AG04450 (cell line): ENCODE measurements around the gene CFAP77. TPM values are rescaled to one million over a fixed set of nuclear protein-coding genes. Genes with fewer than 3 reads are reported as not detected.

Experiments
- CTCF ChIA-PET: fragments of 300-600, 350-600 bp; formaldehyde crosslinking; extraction: SDS; loops from one replicate; lab custom pipeline; 2022; ENCODE audit warnings: antibody characterized with exemption, inconsistent platforms; lab: Charles Lee
- POLR2A ChIA-PET: fragments of 350-600 bp; formaldehyde crosslinking; extraction: SDS; loops from one replicate; lab custom pipeline; 2021; ENCODE audit warnings: antibody characterized with exemption, inconsistent platforms; lab: Yijun Ruan, JAX
- DNase-seq: peaks from one replicate; pipeline ENCODE4 v3.0.0-alpha.2; 2011; ENCODE audit warnings: low read depth, low spot score
- H3K27ac ChIP-seq: one replicate; pipeline ENCODE4 v1.5.1; 2012; ENCODE audit warnings: low read depth, low read length, control low read depth
- H3K27me3 ChIP-seq: one replicate; pipeline ENCODE4 v1.6.0; 2012; ENCODE audit warnings: low read length; ENCODE audit not compliant: control insufficient read depth, insufficient read depth
- H3K4me3 ChIP-seq: 2 replicates; pipeline ENCODE4 v1.5.1; 2011; ENCODE audit warnings: mild to moderate bottlenecking, low read depth, low read length, control low read depth
- H3K9me3 ChIP-seq: 2 replicates; pipeline ENCODE4 v1.5.1; 2012; ENCODE audit warnings: low read length; ENCODE audit not compliant: control insufficient read depth, insufficient read depth
- CTCF ChIP-seq: IDR thresholded peaks from 2 replicates; pipeline ENCODE4 v1.5.1; 2011; ENCODE audit warnings: low read depth, low read length, control low read depth, inconsistent platforms
- polyA plus RNA-seq: library from polyadenylated mRNA; depleted of rRNA; stranded (reverse); fragments of >200 nt; gene quantifications from 2 replicates; pipeline ENCODE4 v1.2.3, GENCODE V29; 2011

CFAP77 gene
- polyA plus RNA-seq, 1 experiment: not detected

- H3K27me3 ChIP-seq: peaks cover 30% of the 10 kb centered on the region
- H3K4me3 ChIP-seq: no peak overlapping the region
- no peak for DNase-seq
- TF ChIP-seq CTCF: no peak
- no peak overlapping the region for H3K27ac ChIP-seq
- no peaks in the 10 kb centered on the region; the same call in 1 of the 2 replicates for H3K9me3 ChIP-seq
- ChIA-PET CTCF (no interaction called here), POLR2A (no interaction called here)
Observed at GRCh38 chr9:132541870-132542830, 132.1 kb downstream of the CFAP77 start.

GRCh38 chr9:132543251-132543650, 133.2 kb downstream of the CFAP77 start:
- Histone ChIP-seq H3K4me3 (no peak overlapping the region), H3K27ac (no peak overlapping the region), H3K9me3 (no peaks in the 10 kb centered on the region; the same call in 1 of the 2 replicates), H3K27me3 (peaks cover 30% of the 10 kb centered on the region)
- ChIA-PET POLR2A (no interaction called here), CTCF (no interaction called here)
- DNase-seq: no peak
- no peak for TF ChIP-seq CTCF

GRCh38 chr9:132543960-132544359, 133.9 kb downstream of the CFAP77 start:
- POLR2A ChIA-PET: interaction anchor here (0.7 kb wide), 1 partner anchor 25 kb away, joined by 5 read pairs; no protein-coding TSS in a partner anchor
- CTCF ChIA-PET: no interaction called here
- Histone ChIP-seq H3K27me3 (peaks cover 30% of the 10 kb centered on the region), H3K27ac (no peak overlapping the region), H3K4me3 (no peak overlapping the region), H3K9me3 (no peaks in the 10 kb centered on the region; the same call in 1 of the 2 replicates)
- TF ChIP-seq CTCF: no peak
- DNase-seq: no peak

- Histone ChIP-seq H3K9me3 (no peaks in the 10 kb centered on the region; the same call in 1 of the 2 replicates), H3K4me3 (no peak overlapping the region), H3K27ac (no peak overlapping the region), H3K27me3 (peaks cover 29% of the 10 kb centered on the region)
- TF ChIP-seq CTCF: no peak
- ChIA-PET POLR2A (no interaction called here), CTCF (no interaction called here)
- DNase-seq: no peak
Observed at GRCh38 chr9:132545578-132545977, 135.6 kb downstream of the CFAP77 start.
